ENCODE measurements around the gene FGF12.

GRCh38 chr3:192373586-192373985 lies 353.8 kb downstream of the FGF12 start:
- TF ChIP-seq CTCF (IDR thresholded peaks at IDR 0.05; ENCODE audit: insufficient read depth, low read length, poor library complexity, severe bottlenecking) (no peak), EZH2phosphoT487 (conservative IDR thresholded peaks at IDR 0.05; ENCODE audit: low read length) (no peak)

Measured in SU-DHL-6 (cell line).